GM10847 (cell line): Measurements from ENCODE around the gene PAIP2B.

Source experiments
- POLR2A ChIP-seq: IDR thresholded peaks from 2 replicates; pipeline ENCODE4 v1.6.1; 2011; ENCODE audit not compliant: insufficient read length; ENCODE audit errors: extremely low read depth

PAIP2B gene

GRCh38 chr2:71226096-71226964, 573 bp downstream of the PAIP2B start:
- TF ChIP-seq POLR2A = no peak

- TF ChIP-seq POLR2A = no peak
Observed at GRCh38 chr2:71224935-71225334, 2.0 kb downstream of the PAIP2B start.

- TF ChIP-seq POLR2A = no peak
Observed at GRCh38 chr2:71224457-71224856, 2.4 kb downstream of the PAIP2B start.

GRCh38 chr2:71223767-71224333, 3.1 kb downstream of the PAIP2B start:
- no peak for TF ChIP-seq POLR2A

GRCh38 chr2:71220743-71221142, 6.2 kb downstream of the PAIP2B start:
- TF ChIP-seq POLR2A = no peak

GRCh38 chr2:71216501-71216900, 10.4 kb downstream of the PAIP2B start:
- no peak for TF ChIP-seq POLR2A

- no peak for TF ChIP-seq POLR2A
Observed at GRCh38 chr2:71215447-71215846, 11.5 kb downstream of the PAIP2B start.

GRCh38 chr2:71212336-71212735, 14.6 kb downstream of the PAIP2B start:
- TF ChIP-seq POLR2A = no peak

- no peak for TF ChIP-seq POLR2A
Observed at GRCh38 chr2:71210292-71210691, 16.6 kb downstream of the PAIP2B start.

GRCh38 chr2:71208756-71209155, 18.1 kb downstream of the PAIP2B start:
- no peak for TF ChIP-seq POLR2A

- TF ChIP-seq POLR2A = no peak
Observed at GRCh38 chr2:71207601-71208000, 19.3 kb downstream of the PAIP2B start.

GRCh38 chr2:71206271-71206670, 20.6 kb downstream of the PAIP2B start:
- TF ChIP-seq POLR2A = no peak

GRCh38 chr2:71191570-71191943, 35.3 kb downstream of the PAIP2B start:
- TF ChIP-seq POLR2A = no peak

- no peak for TF ChIP-seq POLR2A
Observed at GRCh38 chr2:71190656-71191569, 36.0 kb downstream of the PAIP2B start.

GRCh38 chr2:71187589-71187988, 39.3 kb downstream of the PAIP2B start:
- TF ChIP-seq POLR2A = no peak

- TF ChIP-seq POLR2A = no peak
Observed at GRCh38 chr2:71186973-71187372, 39.9 kb downstream of the PAIP2B start.
